C4-2B (cell line): Measurements from ENCODE around the gene RCOR2.
A peak's percentile ranks its signal among the peaks of the same experiment; 100 is the strongest.

Source experiments
- H3K27ac ChIP-seq: fragments of 450-650 bp; 2 replicates; pipeline ENCODE4 v1.5.1; 2017
- ZFX ChIP-seq: fragments of 450-650 bp; IDR thresholded peaks from 2 replicates; pipeline ENCODE4 v1.6.1; 2017
- TF ChIP-seq, protein P1 (sequence below): fragments of 450-650 bp; conservative IDR thresholded peaks from 2 replicates; pipeline ENCODE4 v1.5.1; 2017; ENCODE audit warnings: mild to moderate bottlenecking

Gene RCOR2

DNA sequence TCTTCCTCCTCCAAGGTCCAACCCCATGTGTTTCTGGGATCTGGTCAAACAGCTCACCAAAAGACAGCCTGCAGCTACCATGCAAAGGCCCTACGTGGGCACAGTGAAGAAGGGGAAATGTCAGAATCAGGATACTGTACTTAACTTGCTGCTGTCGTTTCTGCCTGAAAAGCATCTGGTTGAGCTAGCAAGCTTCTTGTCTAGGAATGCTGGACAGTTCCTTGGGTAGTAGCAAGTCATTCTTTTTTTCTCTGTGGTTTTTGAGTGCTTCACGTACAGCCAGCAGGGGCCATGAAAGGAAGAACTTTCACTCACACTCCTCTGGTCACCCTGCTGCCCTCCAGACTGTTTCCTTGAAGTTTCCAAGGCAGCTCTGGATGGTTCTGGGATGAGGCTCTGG lies 24.7 kb downstream of the RCOR2 start:
- no peak overlapping the region for H3K27ac ChIP-seq
- TF ChIP-seq, protein P1, sequence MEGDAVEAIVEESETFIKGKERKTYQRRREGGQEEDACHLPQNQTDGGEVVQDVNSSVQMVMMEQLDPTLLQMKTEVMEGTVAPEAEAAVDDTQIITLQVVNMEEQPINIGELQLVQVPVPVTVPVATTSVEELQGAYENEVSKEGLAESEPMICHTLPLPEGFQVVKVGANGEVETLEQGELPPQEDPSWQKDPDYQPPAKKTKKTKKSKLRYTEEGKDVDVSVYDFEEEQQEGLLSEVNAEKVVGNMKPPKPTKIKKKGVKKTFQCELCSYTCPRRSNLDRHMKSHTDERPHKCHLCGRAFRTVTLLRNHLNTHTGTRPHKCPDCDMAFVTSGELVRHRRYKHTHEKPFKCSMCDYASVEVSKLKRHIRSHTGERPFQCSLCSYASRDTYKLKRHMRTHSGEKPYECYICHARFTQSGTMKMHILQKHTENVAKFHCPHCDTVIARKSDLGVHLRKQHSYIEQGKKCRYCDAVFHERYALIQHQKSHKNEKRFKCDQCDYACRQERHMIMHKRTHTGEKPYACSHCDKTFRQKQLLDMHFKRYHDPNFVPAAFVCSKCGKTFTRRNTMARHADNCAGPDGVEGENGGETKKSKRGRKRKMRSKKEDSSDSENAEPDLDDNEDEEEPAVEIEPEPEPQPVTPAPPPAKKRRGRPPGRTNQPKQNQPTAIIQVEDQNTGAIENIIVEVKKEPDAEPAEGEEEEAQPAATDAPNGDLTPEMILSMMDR, result no peak
- TF ChIP-seq ZFX, result no peak

- TF ChIP-seq ZFX, result no peak
These were observed 26.6 kb downstream of the RCOR2 start for GRCh38 chr11:63890368-63890767.

GRCh38 chr11:63889344-63889743 lies 27.6 kb downstream of the RCOR2 start:
- no peak for TF ChIP-seq ZFX
- TF ChIP-seq, protein P1, result no peak
- H3K27ac ChIP-seq, result no peak overlapping the region

More at GRCh38 chr11:63890368-63890767, 26.6 kb downstream of the RCOR2 start:
- no peak overlapping the region for H3K27ac ChIP-seq

- no peak for TF ChIP-seq ZFX
- TF ChIP-seq, protein P1, result no peak
- H3K27ac ChIP-seq, result peak overlapping the region; percentile 64
These were observed 28.5 kb downstream of the RCOR2 start for GRCh38 chr11:63888170-63889086.

DNA sequence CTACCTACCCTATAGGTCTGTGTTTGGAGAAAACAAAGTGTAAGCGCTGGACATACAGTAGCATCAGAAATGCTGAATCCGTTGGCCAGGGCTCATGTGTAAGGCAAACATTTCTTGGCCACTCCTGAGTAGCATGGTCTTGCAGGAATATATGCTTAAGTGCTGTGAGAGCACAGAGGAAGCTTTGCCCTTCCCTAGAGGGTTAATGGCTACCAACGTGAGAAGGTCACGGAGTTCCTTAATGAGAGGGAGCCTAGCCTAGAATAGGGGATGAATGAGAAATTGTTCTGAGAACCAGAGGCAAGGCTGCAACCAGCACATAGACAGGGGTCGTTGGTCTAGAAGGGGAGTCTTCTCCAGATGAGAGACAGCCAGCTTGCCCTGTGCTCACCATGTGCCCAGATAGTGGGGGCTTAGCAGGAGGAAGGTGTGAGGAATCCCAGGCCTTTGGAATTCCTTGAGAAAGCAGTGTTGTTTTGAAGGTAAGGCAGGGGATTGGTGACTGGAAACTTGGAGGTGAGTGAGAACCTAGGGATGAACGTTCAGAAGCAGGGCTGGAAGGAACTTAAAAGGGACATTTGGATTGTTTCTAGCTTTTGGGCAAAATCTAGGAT lies 29.5 kb downstream of the RCOR2 start:
- TF ChIP-seq ZFX, result no peak
- TF ChIP-seq, protein P1, result no peak

GRCh38 chr11:63884196-63884932 lies 32.6 kb downstream of the RCOR2 start:
- TF ChIP-seq ZFX, result no peak
- TF ChIP-seq, protein P1, result no peak
- peak overlapping the region; percentile 16; the same call in 1 of the 2 replicates for H3K27ac ChIP-seq

More for the DNA sequence above, 29.5 kb downstream of the RCOR2 start:
- H3K27ac ChIP-seq, result no peak overlapping the region

- H3K27ac ChIP-seq, result no peak overlapping the region; the same call in 1 of the 2 replicates
- TF ChIP-seq, protein P1, result no peak
- no peak for TF ChIP-seq ZFX
These were observed 33.2 kb downstream of the RCOR2 start for GRCh38 chr11:63883791-63884190.
